HG03280 (cell line): ENCODE results near the gene ETAA1.

ENCODE experiments used
- ATAC-seq: cut with Tn5 transposase; IDR thresholded peaks from one replicate; pipeline ENCODE4 v1.9.1; 2021; ENCODE audit warnings: mild to moderate bottlenecking, moderate library complexity; ENCODE audit not compliant: unreplicated experiment

Gene ETAA1

DNA sequence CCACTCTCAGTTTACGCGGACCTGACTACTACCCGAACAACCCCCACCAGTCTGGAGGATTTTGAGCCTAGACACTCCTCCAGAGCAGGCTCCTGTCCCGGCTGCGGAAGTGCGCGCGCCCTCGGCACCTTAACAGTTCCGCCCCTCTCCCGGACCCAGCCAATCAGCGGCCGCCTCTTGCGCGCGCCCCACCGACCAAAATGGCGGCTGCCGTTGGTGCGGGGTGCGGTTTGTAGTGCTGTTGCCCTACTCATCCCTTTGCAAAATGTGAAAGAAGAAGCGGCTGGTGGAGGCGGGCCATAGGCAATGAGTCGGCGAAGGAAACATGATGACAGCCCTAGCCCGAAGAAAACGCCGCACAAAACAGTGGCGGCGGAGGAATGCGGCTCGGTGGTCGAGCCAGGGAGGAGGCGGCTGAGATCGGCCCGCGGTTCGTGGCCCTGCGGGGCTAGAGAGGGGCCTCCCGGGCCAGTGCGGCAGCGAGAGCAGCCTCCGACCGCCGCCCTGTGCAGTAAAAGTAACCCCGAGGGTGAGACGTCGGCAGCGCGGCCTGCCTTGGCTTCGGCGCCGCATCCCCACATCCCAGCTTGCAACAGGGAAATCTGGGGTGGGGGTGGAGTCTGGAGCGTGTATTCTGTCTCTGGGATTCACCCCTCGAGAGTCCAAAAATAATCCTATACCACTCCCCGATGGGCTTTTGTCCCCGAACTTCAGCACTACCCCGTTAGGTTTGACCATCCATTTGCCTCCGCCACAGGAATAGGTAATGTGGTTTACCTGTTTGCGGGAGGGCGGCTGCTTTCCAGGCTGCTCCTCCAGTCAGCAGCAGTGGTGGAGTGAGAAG is at the start of gene ETAA1:
Gene ETAA1 (plus strand): TSS at position 191 of the 844 bp plus-strand sequence. CDS start 116 bp downstream, at position 307.
- ATAC-seq: peak; percentile 100

DNA sequence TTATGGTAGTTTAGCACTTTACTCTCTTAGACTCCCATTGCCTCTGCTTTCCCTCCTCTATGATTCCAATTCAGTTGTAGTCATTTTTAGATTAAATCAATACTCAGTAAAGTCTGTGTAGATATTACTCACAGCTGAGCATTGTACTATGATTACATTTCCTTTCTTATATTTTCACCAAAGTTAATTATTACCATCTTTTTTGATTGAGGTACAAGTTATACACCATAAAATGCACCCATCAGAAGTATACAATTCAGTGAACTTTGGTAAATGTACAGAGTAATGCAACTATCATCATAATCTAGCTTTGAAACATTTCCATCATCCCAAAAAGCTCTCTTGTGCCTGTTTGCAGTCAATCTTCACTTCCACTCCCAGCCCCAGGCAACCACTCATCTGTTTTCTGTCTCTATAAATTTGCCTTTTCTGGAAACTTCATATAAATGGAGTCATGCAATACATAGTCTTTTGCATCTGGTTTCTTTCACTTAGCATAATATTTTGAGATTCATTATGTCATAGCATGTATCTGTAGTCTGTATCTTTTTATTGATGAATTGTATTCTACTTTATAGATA is 30.2 kb upstream of the ETAA1 start:
- no peak for ATAC-seq

DNA sequence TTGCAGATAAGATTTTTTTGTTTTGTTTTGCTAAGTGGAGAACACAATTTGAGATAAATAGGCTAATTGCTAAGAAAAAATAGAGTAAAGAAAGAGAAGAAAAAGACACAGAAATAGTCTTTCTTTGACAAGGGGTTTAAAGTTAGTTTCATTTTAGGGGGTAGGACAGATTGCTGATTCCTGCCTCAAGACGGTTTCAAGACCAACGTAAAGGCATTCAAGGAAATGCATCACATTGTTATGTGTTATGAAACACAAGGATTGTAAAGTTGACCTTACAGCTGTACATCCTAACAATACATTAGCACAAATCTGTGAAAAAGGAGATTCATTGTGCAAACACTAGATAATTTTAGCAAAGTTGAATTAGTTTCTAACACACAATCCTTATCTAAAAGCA is 22.7 kb upstream of the ETAA1 start:
- ATAC-seq: no peak

DNA sequence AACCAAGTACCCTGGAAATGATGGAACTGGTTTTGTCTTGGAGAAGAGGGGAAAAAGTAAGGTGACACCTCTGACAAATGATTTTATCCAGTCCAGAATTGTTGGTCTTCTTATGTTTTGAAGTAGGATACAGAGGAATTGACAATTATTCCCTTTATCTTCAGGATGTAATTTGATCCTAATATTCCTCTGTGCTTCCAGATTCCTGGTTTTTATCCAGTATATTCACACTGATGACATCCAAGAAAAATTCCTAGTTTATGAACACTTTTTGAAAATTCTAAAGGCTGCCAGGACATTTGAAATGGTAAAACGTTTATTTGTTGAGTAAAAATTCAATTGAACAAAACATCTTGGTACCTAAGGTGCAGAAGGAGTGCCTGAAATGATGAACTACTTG is 22.2 kb upstream of the ETAA1 start:
- no peak for ATAC-seq

DNA sequence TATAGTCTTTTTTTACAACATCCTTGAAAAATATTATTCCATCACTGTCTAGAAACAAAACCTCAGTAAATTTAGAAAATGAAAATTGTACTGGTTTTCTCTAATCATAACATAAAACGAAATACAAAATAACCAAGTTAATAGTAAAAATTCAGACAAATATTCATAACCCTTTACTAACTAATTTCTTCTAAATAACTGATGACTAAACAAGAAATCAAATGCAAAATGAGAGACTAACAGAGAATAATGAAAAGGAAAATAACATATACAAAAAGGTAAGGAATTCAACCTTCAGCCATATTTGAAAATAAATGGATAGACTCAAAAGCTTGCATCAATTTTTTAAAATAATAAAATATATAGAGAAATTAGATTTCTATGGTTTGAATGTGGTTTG is 18.6 kb upstream of the ETAA1 start:
- ATAC-seq: no peak

DNA sequence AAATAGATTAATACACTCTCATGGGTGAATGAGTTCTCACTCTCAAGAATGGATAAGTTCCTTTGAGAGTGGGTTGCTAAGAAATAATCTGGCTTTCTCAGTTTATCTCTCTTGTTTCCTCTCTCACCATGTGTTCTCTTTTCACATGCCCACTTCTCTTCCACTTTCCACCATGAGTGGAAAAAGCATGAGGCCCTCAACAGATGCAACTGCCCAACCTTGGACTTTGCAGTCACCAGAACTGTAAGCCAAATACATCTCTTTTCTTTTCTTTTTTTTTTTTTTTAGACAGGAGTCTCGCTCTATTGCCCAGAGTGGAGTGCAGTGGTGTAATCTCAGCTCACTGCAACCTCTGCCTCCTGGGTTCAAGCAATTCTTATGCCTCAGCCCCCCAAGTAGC is 18.1 kb upstream of the ETAA1 start:
- ATAC-seq: no peak

DNA sequence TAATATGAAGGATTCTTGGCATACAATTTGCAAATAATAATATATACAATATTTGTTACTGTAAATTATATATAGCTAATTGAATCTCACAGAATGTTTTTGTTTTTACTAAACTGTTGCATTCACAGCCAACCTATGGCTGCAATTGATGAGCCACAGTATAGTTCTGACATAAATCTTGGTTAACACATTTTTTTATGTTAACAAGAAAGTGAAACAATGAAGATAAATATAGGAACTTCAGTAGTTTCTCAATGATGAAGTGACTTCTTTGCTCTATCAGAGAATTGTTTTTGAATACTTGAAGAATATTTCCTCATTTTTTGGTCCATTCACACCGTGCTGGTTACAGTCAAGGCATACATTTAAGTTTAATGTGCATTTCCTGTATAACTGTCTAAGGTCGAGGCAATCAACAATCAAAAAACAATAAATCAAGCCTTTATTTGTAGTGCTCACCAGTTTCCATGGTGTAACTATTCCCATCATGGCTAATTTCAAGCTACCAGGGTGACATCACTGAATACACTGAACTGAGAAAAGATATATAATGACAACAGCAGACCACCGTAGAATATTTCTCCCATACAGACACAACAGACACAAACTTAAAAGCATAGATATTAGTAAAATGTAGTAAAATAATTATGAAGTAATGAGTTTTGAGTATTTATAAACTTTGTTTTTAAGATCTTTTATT is 12.9 kb upstream of the ETAA1 start:
- ATAC-seq: no peak

DNA sequence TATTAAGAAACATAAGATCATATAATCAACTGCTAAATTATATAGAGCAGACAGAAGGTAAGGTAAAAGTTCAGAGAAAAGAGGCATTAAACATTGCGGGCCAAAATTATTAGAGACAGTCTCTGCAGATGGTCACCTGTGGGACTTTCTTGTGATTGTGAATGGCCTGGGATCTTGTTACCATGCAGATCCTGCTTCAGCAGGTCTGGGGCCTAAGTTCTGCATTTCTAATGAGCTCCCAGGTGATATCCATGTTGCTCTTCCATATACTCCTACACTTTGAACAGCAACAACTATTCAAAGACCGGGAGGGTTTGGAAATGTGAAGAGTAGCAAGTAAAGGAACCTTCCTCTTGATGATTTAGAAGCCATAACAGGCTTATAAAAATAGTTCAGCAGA is 8.5 kb upstream of the ETAA1 start:
- no peak for ATAC-seq

DNA sequence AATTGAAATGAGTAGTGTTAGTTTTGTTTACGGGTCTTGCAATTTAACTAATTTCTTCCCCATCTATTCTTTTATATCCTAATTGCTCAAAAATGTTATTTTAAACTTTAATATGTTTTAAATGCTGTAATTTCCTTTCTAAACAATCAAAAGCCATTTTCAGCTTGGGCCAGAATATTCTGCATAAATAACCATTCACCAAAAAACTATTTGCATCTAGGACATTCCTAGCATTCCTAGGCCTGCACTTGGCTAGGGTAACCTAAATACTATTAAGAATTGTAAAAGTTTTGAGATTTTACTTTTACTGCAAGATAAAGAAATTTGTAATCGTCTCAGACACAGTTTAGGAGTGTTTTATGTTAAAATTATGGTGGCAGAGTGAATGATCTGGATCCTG is 7.8 kb upstream of the ETAA1 start:
- ATAC-seq: no peak

DNA sequence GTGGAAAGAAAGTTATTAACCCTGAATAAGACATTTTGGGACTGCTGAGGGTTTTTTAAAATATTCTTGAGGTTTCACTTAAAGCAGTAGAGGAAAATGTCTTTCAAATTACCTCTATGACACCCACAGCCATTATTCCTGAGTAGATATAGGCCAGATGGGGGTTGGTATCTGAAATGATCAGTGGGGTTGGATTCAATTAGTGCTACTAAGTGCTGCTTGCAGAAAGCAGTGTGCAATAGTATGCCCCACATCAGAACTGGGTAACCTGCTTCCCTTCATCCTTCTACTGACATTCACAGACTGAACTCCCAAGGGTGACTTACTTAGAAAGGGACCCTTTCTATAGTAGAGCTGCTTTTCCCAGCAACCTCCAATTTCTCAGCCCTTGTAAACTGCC is 7.3 kb upstream of the ETAA1 start:
- ATAC-seq: no peak

DNA sequence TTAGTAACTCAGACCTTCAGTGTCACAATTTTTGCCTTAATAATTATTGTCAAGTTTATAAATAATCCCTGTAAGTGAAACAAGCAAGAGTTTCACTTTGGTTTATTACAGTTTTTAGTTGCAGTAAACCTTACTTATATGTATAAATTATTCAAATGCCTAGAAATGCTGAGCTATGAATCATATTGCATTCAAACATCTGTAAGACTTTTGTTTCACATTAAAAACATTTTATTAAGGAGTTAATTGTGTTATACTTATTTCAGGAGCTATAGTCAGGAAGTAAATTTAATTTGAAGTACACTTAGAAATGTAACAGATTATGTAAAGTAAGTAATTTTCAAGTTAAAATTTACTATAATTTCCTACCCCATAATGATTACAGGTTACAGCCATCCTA is 3.9 kb upstream of the ETAA1 start:
- ATAC-seq: no peak

DNA sequence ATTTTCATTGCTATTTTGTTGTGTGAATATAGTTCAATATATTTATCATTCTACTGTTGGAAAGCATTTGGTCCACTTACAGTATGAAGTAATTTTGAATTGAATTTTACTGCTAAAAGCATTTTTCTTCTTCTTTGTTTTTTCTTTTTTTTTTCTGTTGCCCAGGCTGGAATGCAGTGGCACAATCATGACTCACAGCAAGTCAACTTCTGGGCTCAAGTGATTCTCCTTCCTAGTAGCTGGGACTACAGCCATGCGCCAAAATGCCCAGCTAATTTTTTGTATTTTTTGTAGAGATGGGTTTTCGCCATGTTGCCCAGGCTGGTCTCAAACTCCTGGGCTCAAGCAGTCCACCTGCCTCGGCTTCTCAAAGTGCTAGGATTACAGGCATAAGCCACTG is 2.4 kb upstream of the ETAA1 start:
- ATAC-seq: no peak

DNA sequence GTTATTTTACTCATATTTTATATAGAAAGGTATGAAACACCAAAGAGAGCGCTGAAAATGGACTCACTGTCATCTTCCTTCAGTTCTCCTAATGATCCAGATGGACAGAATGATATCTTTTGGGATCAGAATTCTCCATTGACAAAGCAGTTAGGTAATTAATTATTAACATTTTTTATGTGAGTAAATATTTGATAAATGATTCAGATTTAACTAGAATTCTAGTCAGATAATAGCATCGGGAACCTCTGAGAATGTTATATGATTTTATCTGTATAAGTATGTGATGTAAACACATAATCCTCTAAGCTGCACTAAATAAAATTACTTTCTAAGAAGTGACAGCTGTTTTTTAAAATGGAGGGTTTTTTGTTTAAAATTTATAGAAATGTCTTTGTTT is 2.0 kb downstream of the ETAA1 start:
- ATAC-seq: no peak

DNA sequence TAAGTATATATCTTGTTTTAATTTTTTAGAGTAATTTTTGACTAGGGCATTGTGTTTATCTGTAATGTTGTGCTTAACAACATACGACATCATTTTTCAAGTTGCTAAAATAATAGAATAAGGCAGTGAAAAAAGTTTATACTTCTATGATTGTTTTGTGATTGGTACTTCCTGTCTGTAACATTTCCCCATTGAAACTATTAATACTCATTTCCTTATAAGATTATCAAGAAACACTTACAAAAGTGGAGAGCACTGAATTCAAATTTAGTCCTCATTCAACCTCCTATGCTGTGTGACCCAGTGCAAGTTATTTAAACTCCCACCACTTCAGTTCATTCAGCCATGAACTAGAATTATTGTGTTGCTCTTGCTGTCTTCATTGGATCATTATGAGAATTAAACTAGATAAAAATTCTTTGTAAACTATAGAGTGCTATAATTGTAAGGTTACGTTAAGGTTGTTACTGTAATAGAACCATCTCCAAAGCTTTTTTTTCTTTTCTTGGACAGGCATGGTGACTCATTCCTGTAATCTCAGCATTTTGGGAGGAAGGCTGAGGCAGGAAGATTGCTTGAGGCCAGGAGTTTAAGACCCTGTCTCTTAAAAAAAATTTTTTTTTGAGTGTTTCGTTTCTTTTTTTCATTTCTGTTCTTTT is 2.8 kb downstream of the ETAA1 start:
- ATAC-seq: no peak

DNA sequence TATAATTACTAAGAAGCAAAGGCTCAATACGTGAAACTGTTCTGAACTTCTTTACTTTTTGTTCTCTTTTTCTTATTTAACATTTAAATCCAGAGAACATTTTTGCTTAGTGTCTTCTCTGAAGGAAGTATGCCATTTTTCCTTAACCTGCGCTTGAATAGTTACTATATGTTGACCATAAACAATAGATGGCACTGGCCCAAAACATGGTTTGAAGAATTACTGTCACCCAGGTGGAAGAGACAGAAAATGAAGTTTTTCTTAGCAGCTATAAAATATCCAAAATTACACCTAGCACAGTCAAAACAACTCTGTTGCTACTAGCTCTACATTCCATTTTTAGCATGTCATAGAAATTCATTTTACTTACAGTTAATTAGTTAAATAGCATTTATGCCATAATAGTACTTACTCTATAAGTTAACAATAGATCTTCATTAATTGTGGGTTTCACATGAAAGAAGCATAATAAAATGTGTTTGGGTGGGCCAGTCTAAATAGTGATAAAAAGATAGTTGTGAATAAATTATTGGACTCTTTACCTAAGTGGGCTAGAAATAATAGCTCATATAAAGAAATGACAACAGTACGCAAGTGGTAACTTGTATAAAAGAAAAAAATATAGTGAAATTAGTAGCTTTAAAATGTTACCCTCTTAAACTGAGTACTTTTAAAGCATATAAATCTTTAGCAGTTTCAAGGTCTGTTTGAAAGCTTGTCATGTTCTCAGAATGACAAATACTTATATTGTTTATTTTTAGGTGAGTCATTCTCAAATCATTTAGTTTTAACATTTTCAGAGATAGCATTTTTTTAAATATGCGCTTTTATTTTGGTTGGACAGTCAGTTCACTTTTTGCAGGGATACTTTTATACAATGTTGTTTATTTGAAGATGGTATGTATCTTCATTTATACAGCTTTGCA is 3.7 kb downstream of the ETAA1 start:
- ATAC-seq: no peak

DNA sequence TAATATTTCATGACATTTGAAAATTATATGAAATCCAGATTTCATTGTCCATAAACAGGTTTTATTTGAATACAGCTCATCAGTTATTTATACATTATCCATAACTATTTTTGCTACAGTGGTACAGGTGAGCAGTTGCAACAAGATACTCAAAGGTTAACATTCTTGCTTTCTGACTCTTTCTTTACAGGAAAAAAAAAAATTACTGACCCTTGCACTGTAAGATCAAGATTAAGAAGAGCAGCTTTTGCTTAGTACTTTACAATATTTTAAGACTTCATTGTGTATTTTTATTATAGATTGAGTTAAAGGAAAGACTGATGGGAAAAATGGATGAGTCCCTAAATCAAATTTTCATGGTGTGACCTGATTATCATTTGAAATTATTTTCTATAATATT is 11.2 kb downstream of the ETAA1 start:
- ATAC-seq: no peak

DNA sequence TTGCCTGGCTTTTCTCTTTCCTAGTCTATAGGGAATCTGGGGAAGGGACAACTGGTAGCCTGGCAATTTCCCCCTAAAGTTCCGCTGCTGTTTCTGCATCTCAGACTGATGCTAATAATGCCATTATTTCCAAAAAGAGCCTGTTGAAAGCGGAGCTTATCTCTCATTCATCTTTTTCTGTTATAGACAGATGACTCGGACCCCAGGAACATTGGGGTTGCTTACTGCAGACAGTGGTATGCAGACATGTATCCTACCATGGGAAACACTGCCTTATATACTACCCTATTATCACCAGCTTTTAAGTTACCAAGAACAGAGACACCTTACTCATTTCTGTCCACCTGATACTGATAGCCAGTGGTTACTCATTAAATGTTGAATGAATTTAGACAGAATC is 15.3 kb downstream of the ETAA1 start:
- no peak for ATAC-seq

DNA sequence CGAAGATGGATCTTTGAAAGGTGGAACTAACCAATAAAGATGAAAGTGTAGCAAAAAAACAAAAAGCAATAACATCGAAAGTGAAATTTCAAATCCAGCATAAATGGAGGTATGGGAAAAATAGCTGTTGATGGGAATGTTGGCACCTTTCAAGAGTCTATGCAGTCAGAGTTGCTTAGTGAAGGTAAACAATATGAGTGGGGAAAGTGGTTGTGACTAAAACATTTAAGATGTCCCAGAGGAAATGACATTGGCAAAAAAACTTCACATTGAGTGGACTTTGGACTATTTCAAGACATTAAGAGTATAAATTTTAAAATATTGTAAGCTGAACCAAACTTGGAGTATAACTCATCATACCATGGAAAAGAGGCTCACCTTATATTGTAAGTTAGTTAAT is 17.7 kb downstream of the ETAA1 start:
- ATAC-seq: no peak

DNA sequence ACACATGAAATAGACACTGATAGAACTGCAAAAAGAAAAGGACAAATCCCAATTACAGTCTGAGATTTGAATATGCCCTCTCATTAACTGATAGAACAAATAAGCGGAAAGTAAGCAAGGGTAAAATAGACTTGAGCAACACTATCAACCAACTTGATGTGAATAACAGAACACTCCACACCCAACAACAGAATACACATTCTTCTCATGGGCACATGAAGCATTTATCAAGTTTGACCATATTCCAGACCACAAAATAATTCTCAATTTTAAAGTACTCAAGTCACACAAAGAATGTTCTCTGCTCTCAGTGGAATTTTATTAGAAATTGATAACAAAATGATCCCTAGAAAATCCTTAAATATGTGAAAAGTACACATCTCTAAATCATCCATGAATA is 19.0 kb downstream of the ETAA1 start:
- ATAC-seq: no peak

DNA sequence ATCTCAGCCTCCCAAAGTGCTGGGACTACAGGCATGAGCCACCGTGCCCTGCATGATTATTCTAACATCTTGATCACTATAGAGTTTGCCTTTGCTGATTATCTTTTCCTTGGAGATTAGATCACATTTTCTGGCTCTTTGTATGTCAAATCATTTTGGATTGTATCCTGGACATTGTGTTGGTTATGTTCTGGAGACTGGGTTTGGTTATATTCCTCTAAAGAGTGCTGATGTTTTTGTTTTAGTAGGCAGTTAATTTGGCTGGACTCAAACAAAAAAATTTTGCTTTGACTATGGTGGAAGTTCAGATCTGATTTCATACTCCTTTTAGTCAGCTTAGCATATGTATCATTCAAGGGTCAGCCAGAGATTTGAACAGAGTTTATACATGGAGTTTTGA is 26.4 kb downstream of the ETAA1 start:
- ATAC-seq: no peak

DNA sequence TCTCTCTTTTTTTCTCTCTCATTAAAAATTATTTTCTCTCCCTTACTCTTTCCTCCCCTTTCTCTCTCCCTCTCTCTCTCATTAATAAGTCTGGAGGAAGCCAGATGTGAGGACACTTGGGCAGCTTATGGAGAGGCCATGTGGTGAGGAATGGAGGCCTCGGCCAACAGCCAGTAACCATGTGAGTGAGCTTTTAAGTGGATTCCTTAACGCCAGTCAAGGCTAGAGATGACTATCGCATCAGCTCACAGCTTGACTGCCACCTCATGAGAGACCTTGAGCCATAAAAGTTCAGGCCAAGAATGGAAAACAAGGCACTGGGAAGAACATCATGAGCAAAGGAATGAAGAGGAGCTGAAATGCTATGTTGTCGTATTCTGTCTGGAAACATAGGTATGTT is 39.1 kb downstream of the ETAA1 start:
- no peak for ATAC-seq
